Cardiac atrium fibroblast (primary cell): ENCODE measurements around the gene WT1. TPM values are rescaled to one million over a fixed set of nuclear protein-coding genes. Genes with fewer than 3 reads are reported as not detected.

Experiments
- total RNA-seq: library from RNA; depleted of rRNA; stranded (reverse); fragments of >200 nt; gene quantifications from 2 replicates; pipeline ENCODE4 v1.2.3, GENCODE V29; 2015

WT1 gene
- total RNA-seq = 2.4 and 10.1 TPM in 2 replicates

GRCh38 chr11:32435511-32435941 is at the start of gene WT1:
Gene WT1, minus strand, starts transcription at chr11:32435539.

Other genes starting within 250 kb of the WT1 start
- 452 and 521 TPM in 2 replicates for gene EIF3M, start 148.3 kb upstream of the WT1 start, total RNA-seq